Measurements from ENCODE around the gene SLC10A7.

Gene SLC10A7

GRCh38 chr4:146398896-146399445 is 122.8 kb downstream of the SLC10A7 start:
- no peak for DNase-seq (ENCODE audit: low spot score)
- TF ChIP-seq CTCF (IDR thresholded peaks at IDR 0.05; ENCODE audit: extremely low read depth, missing control alignments) = no peak

GRCh38 chr4:146398404-146398803 is 123.3 kb downstream of the SLC10A7 start:
- no peak for TF ChIP-seq CTCF (IDR thresholded peaks at IDR 0.05; ENCODE audit: extremely low read depth, missing control alignments)
- no peak for DNase-seq (ENCODE audit: low spot score)

- TF ChIP-seq CTCF (IDR thresholded peaks at IDR 0.05; ENCODE audit: extremely low read depth, missing control alignments) = no peak
Measured at GRCh38 chr4:146389561-146389960, 132.2 kb downstream of the SLC10A7 start.

GRCh38 chr4:146382194-146382593 is 139.5 kb downstream of the SLC10A7 start:
- DNase-seq (ENCODE audit: low spot score) = no peak
- TF ChIP-seq CTCF (IDR thresholded peaks at IDR 0.05; ENCODE audit: extremely low read depth, missing control alignments) = no peak

More at GRCh38 chr4:146389561-146389960, 132.2 kb downstream of the SLC10A7 start:
- DNase-seq (ENCODE audit: low spot score) = no peak

- no peak for TF ChIP-seq CTCF (IDR thresholded peaks at IDR 0.05; ENCODE audit: extremely low read depth, missing control alignments)
- DNase-seq (ENCODE audit: low spot score) = no peak
Measured at GRCh38 chr4:146381263-146381872, 140.4 kb downstream of the SLC10A7 start.

GRCh38 chr4:146379744-146380143 is 142.0 kb downstream of the SLC10A7 start:
- DNase-seq (ENCODE audit: low spot score) = no peak
- no peak for TF ChIP-seq CTCF (IDR thresholded peaks at IDR 0.05; ENCODE audit: extremely low read depth, missing control alignments)

GRCh38 chr4:146371812-146372211 is 149.9 kb downstream of the SLC10A7 start:
- TF ChIP-seq CTCF (IDR thresholded peaks at IDR 0.05; ENCODE audit: extremely low read depth, missing control alignments) = no peak
- no peak for DNase-seq (ENCODE audit: low spot score)

All from GM20000 (cell line).